ENCODE results near the gene PTPN14.

DNA sequence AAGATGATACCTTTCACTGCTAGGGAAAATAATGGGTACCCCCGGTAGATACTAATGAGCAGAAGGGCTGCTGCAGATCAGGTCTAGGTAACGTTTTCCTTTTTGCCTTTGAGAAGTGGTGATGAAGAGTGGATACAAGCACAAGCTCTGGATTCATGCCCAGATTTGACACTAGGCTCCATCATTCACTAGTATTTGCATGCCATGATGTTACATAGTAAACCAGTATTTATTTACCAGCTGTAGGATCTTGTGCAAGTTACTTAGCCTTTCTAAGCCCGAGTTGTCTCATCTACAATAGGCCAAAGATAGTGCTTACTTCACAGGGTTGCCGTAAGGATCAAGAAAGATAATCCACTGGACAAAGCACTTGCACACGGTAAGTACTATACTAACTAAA lies 14.2 kb downstream of the PTPN14 start:
- TF ChIP-seq, protein P1, sequence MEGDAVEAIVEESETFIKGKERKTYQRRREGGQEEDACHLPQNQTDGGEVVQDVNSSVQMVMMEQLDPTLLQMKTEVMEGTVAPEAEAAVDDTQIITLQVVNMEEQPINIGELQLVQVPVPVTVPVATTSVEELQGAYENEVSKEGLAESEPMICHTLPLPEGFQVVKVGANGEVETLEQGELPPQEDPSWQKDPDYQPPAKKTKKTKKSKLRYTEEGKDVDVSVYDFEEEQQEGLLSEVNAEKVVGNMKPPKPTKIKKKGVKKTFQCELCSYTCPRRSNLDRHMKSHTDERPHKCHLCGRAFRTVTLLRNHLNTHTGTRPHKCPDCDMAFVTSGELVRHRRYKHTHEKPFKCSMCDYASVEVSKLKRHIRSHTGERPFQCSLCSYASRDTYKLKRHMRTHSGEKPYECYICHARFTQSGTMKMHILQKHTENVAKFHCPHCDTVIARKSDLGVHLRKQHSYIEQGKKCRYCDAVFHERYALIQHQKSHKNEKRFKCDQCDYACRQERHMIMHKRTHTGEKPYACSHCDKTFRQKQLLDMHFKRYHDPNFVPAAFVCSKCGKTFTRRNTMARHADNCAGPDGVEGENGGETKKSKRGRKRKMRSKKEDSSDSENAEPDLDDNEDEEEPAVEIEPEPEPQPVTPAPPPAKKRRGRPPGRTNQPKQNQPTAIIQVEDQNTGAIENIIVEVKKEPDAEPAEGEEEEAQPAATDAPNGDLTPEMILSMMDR (IDR thresholded peaks at IDR 0.05; ENCODE audit: low read length): no peak
- no peak for TF ChIP-seq EZH2 (optimal IDR thresholded peaks at IDR 0.05; ENCODE audit: low read depth, low read length)
- TF ChIP-seq EZH2phosphoT487 (IDR thresholded peaks at IDR 0.05; ENCODE audit: low read length): no peak
